HCT116 (cell line): ENCODE data around the gene FERMT3. TPM values are rescaled to one million over a fixed set of nuclear protein-coding genes. Genes with fewer than 3 reads are reported as not detected.

ENCODE experiments used
- ATAC-seq: fragments of 200-7000 bp; cut with Tn5 transposase; 2 replicates; pipeline ENCODE4 v1.9.1; 2020; ENCODE audit warnings: mild to moderate bottlenecking, moderate library complexity
- BruUV-seq: library from RNA; stranded (reverse); fragments of 400-500 nt; replicated peaks from 2 replicates; lab custom pipeline; 2021; lab: Mats Ljungman, UMichigan
- CTCF ChIA-PET: fragments of 300-600 bp; sonication (Branson Sonifier 250); formaldehyde crosslinking; loops from one replicate; lab custom pipeline; 2021; ENCODE audit warnings: antibody characterized with exemption; lab: Charles Lee
- POLR2A ChIA-PET: fragments of 300-600, 350-600 bp; sonication (Branson Sonifier 250); formaldehyde crosslinking; loops from one replicate; lab custom pipeline; 2021; ENCODE audit warnings: antibody characterized with exemption; lab: Charles Lee
- RAD21 ChIA-PET, 2 experiments: fragments of 300-600 bp; sonication (Branson Sonifier 250); formaldehyde crosslinking; loops; one replicate each; lab custom pipeline; 2023; ENCODE audit warnings: low total read pairs in 2 of 2; ENCODE audit not compliant: uncharacterized antibody in 2 of 2, unreplicated experiment in 2 of 2, low non-redundant PET in 1 of 2; lab: Charles Lee
- DNase-seq: peaks from one replicate; pipeline ENCODE4 v3.0.0-alpha.2; 2010; ENCODE audit warnings: low read depth, low spot score
- H2AFZ ChIP-seq: fragments of 200-600 bp; shearing (Covaris generic), sonication (generic); 2 replicates; pipeline ENCODE4 v1.6.1; 2017; ENCODE audit warnings: low read depth, mixed run types, mixed read lengths, antibody characterized with exemption, low read length; ENCODE audit not compliant: poor library complexity, severe bottlenecking
- H3K27ac ChIP-seq: 2 replicates; pipeline ENCODE4 v1.5.1; 2012; ENCODE audit warnings: low read depth, low read length
- H3K27me3 ChIP-seq: fragments of 200-600 bp; sonication (generic); 2 replicates; pipeline ENCODE4 v1.6.1; 2016; ENCODE audit warnings: mixed run types, low read length, mixed read lengths; ENCODE audit not compliant: insufficient read depth
- H3K36me3 ChIP-seq, 2 experiments: fragments of 200-500 bp in 1 of 2; fragments of 200-600 bp in 1 of 2; sonication (Bioruptor generic) in 1 of 2; sonication (generic) in 1 of 2; 2 replicates each; pipeline versions ENCODE4 v1.5.1 to v1.6.1; 2014 to 2016; ENCODE audit warnings: low read length in 2 of 2, inconsistent platforms in 1 of 2, mixed read lengths in 1 of 2, mixed run types in 1 of 2; ENCODE audit not compliant: insufficient read depth in 2 of 2, control insufficient read depth in 1 of 2
- H3K4me1 ChIP-seq, 2 experiments: fragments of 200-600 bp in 1 of 2; sonication (generic) in 1 of 2; 2 replicates each; pipeline versions ENCODE4 v1.5.1 to v1.6.1; 2012 to 2017; ENCODE audit warnings: low read length in 2 of 2, inconsistent platforms in 1 of 2, mild to moderate bottlenecking in 1 of 2, mixed read lengths in 1 of 2, mixed run types in 1 of 2, moderate library complexity in 1 of 2; ENCODE audit not compliant: insufficient read depth in 2 of 2, control insufficient read depth in 1 of 2
- H3K4me2 ChIP-seq: fragments of 200-600 bp; sonication (generic); 2 replicates; pipeline ENCODE4 v1.6.1; 2017; ENCODE audit warnings: mixed run types, low read length, mixed read lengths
- H3K4me3 ChIP-seq, 2 experiments: fragments of 200-600 bp in 1 of 2; sonication (generic) in 1 of 2; replicated peaks in 1 of 2; 2 replicates each; pipeline ENCODE4 v1.5.1; 2011 to 2016; ENCODE audit warnings: low read length in 2 of 2, control low read depth in 1 of 2, low read depth in 1 of 2, mild to moderate bottlenecking in 1 of 2, mixed read lengths in 1 of 2, mixed run types in 1 of 2
- H3K79me2 ChIP-seq: fragments of 200-600 bp; sonication (generic); 2 replicates; pipeline ENCODE4 v1.6.1; 2017; ENCODE audit warnings: mild to moderate bottlenecking, mixed run types, low read length, moderate library complexity, mixed read lengths; ENCODE audit not compliant: insufficient read depth
- H3K9ac ChIP-seq: fragments of 200-600 bp; sonication (generic); 2 replicates; pipeline ENCODE4 v1.6.1; 2016; ENCODE audit warnings: low read length, mixed read lengths
- H3K9me2 ChIP-seq: fragments of 200-600 bp; sonication (generic), shearing (Covaris generic); 2 replicates; pipeline ENCODE4 v1.6.1; 2017; ENCODE audit warnings: mixed run types, mild to moderate bottlenecking, moderate library complexity; ENCODE audit not compliant: insufficient read depth
- H3K9me3 ChIP-seq, 2 experiments: fragments of 200-500 bp in 1 of 2; fragments of 200-600 bp in 1 of 2; sonication (Bioruptor generic) in 1 of 2; sonication (generic) in 1 of 2; 2 replicates each; pipeline ENCODE4 v1.6.1; 2014 to 2017; ENCODE audit warnings: low read length in 2 of 2, mixed read lengths in 2 of 2, inconsistent platforms in 1 of 2, low read depth in 1 of 2, mild to moderate bottlenecking in 1 of 2, mixed run types in 1 of 2, moderate library complexity in 1 of 2; ENCODE audit not compliant: control insufficient read depth in 1 of 2, insufficient read depth in 1 of 2
- H4K20me1 ChIP-seq: fragments of 200-600 bp; sonication (generic), shearing (Covaris generic); 2 replicates; pipeline ENCODE4 v1.6.1; 2017; ENCODE audit warnings: mixed run types, mild to moderate bottlenecking, moderate library complexity; ENCODE audit not compliant: insufficient read depth
- CEBPB ChIP-seq: IDR thresholded peaks from 2 replicates; pipeline ENCODE4 v1.6.1; 2012; ENCODE audit warnings: low read depth
- EGR1 ChIP-seq: IDR thresholded peaks from 2 replicates; pipeline ENCODE4 v1.6.1; 2012; ENCODE audit warnings: low read depth
- JUND ChIP-seq: IDR thresholded peaks from 2 replicates; pipeline ENCODE4 v1.6.1; 2012
- POLR2A ChIP-seq: IDR thresholded peaks from 2 replicates; pipeline ENCODE4 v1.7.0; 2011; ENCODE audit warnings: borderline replicate concordance; ENCODE audit not compliant: insufficient read depth, insufficient read length; ENCODE audit errors: extremely low read depth
- POLR2AphosphoS5 ChIP-seq: IDR thresholded peaks from 2 replicates; pipeline ENCODE4 v1.6.1; 2011; ENCODE audit warnings: mild to moderate bottlenecking, low read depth, low read length, moderate library complexity
- RAD21 ChIP-seq: IDR thresholded peaks from 2 replicates; pipeline ENCODE4 v1.6.1; 2012; ENCODE audit warnings: low read depth, mild to moderate bottlenecking
- REST ChIP-seq: IDR thresholded peaks from 2 replicates; pipeline ENCODE4 v1.6.1; 2012; ENCODE audit warnings: low read depth
- SP1 ChIP-seq: IDR thresholded peaks from 2 replicates; pipeline ENCODE4 v1.6.1; 2012; ENCODE audit warnings: low read depth
- YY1 ChIP-seq: IDR thresholded peaks from 2 replicates; pipeline ENCODE4 v1.6.1; 2011; ENCODE audit warnings: low read length, low read depth, moderate library complexity, mild to moderate bottlenecking; ENCODE audit not compliant: insufficient replicate concordance; ENCODE audit errors: extremely low read depth
- ZBTB33 ChIP-seq: IDR thresholded peaks from 2 replicates; pipeline ENCODE4 v1.6.1; 2011; ENCODE audit warnings: mild to moderate bottlenecking, low read length, moderate library complexity; ENCODE audit not compliant: insufficient replicate concordance; ENCODE audit errors: extremely low read depth
- ZFX ChIP-seq: fragments of 450-650 bp; IDR thresholded peaks from 2 replicates; pipeline ENCODE4 v1.6.1; 2017
- ZNF274 ChIP-seq: fragments of 200-500 bp; sonication (Bioruptor generic); IDR thresholded peaks from 2 replicates; pipeline ENCODE4 v1.6.1; 2014; ENCODE audit warnings: mild to moderate bottlenecking, low read depth, low read length, inconsistent platforms
- intact Hi-C: fragments of 100-400 bp; cut with micrococcal nuclease; formaldehyde crosslinking; loops from 2 replicates; pipeline ENCODE4 v1.10.0; 2022
- total RNA-seq: library from RNA; stranded (reverse); gene quantifications from one replicate; pipeline ENCODE4 v1.2.1, GENCODE V29; 2021; ENCODE audit not compliant: unreplicated experiment

Gene FERMT3
- total RNA-seq, 1 experiment from 2014 or later: 4.3 TPM

- Histone ChIP-seq H3K9me2 (no peaks in the 10 kb centered on the region), H3K4me1 (peaks cover 0 to 2% of the 10 kb centered on the region in 2 experiments; a peak in 1 of 4 replicates), H3K9me3 (no peaks in the 10 kb centered on the region), H2AFZ (no peak overlapping the region), H3K9ac (no peak overlapping the region), H3K36me3 (peaks cover 12 to 13% of the 10 kb centered on the region in 2 experiments), H4K20me1 (no peaks in the 10 kb centered on the region), H3K27ac (no peak overlapping the region), H3K27me3 (no peaks in the 10 kb centered on the region), H3K79me2 (no peaks in the 10 kb centered on the region), H3K4me3 (no peak overlapping the region), H3K4me2 (no peak overlapping the region)
- DNase-seq: no peak
- POLR2A ChIA-PET: no interaction called here
- CTCF ChIA-PET: no interaction called here
- RAD21 ChIA-PET: no interaction called here
- BruUV-seq: no TSS peak
- TF ChIP-seq ZFX: no peak
- TF ChIP-seq RAD21: no peak
- TF ChIP-seq REST: no peak
- no peak for TF ChIP-seq YY1
- no peak for TF ChIP-seq SP1
- no peak for TF ChIP-seq ZBTB33
- TF ChIP-seq ZNF274: no peak
- no peak for TF ChIP-seq EGR1
- TF ChIP-seq POLR2A: no peak
- no peak for TF ChIP-seq POLR2AphosphoS5
- TF ChIP-seq CEBPB: no peak
- no peak for TF ChIP-seq JUND
- no peak for ATAC-seq
- intact Hi-C loops: no loop called here
Observed at GRCh38 chr11:64209563-64209843, 3.0 kb downstream of the FERMT3 start.
